Stimulated activated CD4-positive, alpha-beta T cell treated with anti-CD3 and anti-CD28 coated beads, TNF-alpha, amount 100 ng/mL, for 1 hour (primary cell): ENCODE measurements around the gene PRELID1.
A peak's percentile ranks its signal among the peaks of the same experiment; 100 is the strongest.
"Not testable (repeated sequence)": the region's sequence is repeated elsewhere in the genome, so short reads cannot be mapped to it uniquely, and the experiment has no call there.

Experiments
- DNase-seq, 3 donors: peaks; one replicate each; pipeline ENCODE4 v3.0.0-alpha.2; 2020; ENCODE audit warnings: low read depth in 3 of 3, low spot score in 1 of 3

Gene PRELID1, protein sequence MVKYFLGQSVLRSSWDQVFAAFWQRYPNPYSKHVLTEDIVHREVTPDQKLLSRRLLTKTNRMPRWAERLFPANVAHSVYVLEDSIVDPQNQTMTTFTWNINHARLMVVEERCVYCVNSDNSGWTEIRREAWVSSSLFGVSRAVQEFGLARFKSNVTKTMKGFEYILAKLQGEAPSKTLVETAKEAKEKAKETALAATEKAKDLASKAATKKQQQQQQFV

DNA sequence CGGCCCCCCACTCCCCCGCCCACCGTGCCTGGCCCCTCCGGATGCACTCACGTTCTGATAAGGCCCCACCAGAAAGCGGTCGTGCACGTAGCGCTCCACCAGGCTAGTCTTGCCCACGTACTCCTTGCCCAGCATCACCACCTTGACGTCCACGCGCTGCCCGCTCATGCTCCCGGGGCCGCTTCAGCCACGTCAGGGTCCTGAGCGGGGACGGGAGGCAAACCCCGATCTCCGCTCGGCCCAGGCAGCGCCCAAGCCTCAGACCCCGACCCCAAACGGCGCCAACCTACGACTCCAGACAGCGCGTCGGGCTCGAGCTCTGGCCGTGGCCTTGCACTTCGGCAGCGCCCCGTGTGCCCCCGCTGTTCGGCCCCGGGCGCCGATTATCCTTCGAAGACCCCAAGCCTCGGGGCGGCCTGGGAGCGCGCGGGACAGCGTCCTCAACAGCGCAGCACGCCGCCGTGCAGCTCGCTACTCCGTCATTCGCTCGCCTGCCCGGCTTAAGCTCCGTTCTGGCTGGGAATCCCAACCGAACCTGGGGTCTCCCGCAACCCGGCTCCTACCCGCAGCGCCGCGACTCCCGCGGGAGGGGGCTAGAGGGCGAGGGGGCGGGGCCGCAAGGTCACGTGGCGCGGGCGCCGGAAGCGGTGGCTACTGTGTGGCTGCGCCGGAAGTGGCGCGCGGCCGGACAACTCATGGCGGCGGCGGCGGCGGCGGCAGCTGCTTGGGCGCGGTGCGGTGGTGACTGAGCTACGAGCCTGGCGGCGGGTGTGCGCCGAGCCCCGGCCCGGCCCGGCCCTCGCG lies at the start of gene PRELID1, which contains the start of gene RAB24:
PRELID1 (plus strand) TSS at position 679 of the 804 bp plus-strand sequence. CDS start 187 bp downstream, outside the sequence.
RAB24 (minus strand) TSS at position 599 of the 804 bp plus-strand sequence; CDS start at position 168, 431 bp downstream.
- peak; percentile 63 to 87 (median 76) for DNase-seq

DNA sequence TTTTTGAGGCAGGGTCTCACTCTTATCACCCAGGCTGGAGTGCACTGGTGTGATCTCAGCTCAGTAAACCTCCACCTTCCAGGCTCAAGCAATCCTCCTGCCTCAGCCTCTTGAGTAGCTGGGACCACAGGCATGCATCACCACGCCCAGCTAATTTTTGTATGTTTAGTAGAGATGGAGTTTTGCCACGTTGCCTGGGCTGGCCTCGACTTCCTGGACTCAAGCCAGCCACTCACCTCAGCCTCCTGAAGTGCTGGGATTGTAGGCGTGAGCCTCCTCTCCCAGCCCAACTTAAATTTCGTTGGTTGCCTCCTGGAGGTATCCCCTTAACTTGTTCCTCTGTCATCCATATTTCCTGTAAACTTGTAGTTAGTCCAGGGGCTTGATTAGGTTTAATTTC lies 47.3 kb upstream of the PRELID1 start:
- DNase-seq, result no peak

DNA sequence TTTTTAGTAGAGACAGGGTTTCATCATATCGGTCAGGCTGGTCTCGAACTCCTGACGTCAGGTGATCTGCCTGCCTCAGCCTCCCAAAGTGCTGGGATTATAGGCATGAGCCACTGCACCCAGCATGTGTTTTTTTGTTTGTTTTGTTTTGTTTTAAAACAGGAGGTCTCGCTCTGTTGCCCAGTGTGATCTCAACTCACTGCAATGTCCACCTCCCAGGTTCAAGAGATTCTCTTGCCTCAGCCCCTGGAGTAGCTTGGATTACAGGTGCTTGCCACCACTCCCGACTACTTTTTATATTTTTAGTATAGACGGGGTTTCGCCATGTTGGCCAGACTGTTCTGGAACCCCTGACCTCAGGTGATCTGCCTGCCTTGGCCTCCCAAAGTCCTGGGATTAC lies 44.9 kb upstream of the PRELID1 start:
- DNase-seq, result not testable (repeated sequence)

DNA sequence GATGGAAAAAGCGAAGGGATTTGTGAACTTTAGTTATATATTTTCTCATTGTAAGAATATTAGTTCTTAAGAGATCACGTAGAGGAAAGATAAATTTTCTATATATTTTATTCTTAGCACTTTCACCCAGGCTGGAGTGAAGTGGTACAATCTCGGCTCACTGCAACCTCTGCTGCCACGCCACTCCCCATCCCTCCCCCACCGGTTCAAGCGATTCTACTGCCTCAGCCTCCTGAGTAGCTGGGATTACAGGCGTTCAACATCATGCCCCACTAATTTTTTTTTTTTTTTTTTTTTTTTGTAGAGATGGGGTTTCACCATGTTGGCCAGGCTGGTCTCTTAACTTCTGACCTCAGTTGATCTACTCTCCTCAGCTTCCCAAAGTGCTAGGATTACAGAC lies 42.6 kb upstream of the PRELID1 start:
- no peak for DNase-seq

DNA sequence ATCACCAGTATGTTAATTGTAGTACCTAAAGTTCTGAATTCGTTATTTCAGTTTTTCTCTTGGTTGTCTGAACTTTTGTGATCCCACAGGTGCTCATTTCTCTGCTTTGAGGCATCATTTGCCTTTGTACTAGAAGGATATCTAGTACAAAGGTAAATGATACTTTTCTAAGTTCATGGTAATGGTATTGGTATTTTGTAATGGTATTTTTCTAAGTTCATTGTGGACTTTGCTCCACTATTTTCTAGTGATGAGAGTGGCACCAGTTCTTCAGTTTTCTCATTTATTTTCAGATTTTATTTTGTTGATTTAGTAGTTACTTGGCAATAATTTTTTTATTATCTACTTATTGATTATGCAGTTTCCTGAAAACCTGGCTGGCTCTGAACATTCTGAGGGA lies 42.1 kb upstream of the PRELID1 start:
- DNase-seq, result no peak

DNA sequence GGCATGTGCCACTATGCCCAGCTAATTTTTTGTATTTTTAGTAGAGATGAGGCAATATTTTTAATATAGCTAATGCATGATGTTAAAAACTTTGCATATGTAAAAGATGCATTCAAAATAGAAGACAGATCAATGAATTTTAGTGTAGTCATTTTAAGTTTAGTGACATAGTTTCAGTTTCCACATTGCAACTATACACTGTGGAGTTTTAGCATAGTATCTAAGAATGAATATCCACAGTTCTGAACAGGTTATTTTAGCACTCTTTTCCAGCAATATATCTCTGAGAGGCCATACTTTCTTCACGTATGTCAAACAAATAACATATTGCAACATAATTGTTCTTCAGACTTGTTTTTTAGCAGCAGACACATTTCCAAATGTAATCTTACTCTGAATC lies 39.4 kb upstream of the PRELID1 start:
- DNase-seq, result no peak

DNA sequence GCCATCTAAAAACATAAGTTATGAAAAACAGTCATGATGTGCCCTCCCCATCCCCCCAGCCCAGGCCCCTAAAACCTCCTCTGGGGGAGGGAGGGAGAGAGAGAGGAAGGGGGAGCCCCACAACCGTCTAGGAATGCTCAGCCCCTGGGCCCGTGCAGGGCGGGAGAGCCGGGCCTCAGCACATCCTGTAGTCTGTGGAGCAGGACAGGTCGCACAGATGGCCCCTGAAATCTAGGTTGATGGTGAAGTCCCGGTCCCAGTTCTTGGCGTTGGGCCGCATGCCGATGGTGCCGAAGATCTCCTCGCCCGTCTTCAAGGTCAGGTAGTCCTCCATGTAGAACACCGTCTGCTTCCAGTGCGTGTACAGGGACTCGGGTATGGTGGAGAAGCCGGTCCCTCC lies 38.2 kb upstream of the PRELID1 start:
- DNase-seq, result no peak

DNA sequence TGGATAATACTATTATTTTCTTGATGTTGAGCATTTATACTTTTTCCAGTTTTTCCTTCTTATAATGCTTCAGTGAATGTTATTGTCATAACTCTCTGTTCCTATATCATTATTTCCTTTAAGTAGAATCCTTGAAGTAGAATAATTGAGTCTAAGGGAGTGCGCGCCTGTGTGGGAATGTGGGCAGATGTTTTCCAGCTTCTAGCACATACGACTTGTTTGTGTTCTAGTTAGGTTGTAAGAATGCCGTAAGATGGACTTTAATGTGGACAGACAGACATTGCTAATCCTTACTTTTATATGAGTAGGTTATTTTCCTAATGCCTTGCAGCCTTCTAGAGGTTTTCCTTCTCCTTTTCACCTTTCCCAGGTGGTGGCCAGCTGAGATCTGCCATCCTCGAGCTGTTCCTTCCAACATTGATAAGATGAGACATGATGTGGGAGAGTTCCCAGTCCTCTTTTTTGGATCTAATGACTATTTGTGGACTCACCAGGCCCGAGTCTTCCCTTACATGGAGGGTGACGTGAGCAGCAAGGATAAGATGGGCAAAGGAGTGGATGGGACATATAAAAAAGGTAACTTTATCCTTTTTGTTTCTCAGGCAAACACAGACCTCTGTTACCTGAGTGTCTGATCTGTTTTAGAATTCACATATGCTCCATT lies 34.2 kb upstream of the PRELID1 start:
- no peak for DNase-seq

DNA sequence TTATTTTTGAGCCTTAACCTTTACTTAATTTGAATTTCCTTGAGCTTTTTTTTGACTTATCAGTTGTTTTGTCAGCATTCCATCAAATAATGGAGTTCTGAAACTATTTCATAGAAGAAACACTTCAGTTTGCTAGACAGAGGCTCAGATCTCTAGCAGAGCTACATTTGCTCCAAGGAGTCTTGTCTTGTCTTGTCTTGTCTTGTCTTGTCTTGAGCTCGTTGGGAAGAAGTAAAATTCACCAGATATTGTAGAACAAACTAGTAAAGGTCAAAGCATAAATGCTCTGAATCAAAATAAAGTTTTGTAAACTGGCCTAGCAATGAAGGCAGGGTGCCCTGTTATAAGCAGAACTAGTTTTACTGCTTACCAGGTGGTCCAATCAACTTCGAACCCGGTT lies 33.6 kb upstream of the PRELID1 start:
- DNase-seq, result no peak

DNA sequence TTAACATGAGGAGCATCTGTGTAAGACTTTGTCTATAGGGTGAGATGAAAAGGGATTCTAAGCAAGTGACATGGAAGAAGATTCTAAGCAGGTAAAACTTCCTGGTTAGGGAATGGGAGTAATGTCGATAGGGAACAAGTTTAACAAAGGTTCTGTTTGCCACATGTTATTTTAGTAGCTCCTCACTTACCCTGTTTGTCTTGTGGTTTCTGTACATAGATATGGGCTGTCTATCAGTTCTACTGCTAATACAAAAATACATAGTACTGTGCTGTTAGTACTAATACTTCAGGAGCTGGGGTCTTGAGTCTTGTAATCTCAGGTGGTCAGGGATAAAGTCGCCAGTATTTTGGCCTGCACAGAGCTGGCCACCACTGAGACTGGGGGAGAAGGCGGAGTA lies 32.9 kb upstream of the PRELID1 start:
- no peak for DNase-seq

DNA sequence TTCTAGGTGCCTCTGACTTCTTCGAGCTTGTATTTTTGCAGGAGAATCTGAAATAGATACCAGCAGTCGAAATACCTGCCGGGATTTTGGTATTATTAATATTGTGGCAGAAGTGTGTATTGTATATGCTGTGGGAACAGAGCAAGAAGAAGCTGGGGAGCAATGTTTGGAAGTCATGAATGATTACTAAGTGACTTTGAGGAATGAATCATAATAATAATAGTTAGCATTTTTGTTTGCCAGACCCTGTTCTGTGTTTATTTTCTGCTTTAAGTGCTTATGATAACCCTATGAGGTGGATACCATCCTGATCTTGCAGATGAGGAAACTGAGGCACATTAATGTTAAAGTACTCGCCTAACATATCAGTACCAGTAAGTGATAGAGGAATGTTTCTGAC lies 32.5 kb upstream of the PRELID1 start:
- DNase-seq, result no peak

DNA sequence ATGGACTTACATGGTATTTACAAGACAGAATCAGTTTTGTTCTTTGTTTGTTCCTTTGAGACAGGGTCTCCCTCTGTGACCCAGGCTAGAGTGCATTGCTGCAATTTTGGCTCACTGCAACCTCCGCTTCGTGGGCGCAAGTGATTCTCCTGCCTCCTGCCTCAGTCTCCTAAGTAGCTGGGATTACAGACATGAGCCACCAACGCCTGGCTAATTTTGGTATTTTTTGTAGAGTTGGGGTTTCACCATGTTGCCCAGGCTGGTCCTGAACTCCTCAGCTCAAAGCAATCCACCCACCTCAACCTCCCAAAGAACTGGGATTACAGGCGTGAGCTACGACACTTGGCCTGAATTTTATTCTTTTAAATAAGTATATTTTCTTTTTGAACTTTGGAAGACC lies 27.7 kb upstream of the PRELID1 start:
- DNase-seq, result no peak

DNA sequence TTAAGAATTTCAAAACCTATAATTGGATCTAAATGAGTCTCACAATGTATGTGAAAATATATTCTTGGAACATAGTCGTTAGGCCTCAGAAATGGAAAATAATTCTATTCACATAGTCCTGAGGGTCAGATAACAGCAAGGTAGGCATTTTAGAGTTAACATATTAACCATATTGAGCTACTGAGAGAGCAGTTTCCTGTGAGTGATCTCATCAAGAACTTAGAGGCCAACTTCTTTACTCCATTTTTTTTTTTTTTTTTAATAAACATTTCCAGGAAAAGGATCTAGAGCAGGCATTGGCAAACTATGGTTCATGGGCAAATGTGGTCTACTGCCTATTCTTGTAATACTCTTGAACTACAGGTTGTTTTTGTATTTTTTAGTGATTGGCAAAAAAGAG lies 26.7 kb upstream of the PRELID1 start:
- no peak for DNase-seq

DNA sequence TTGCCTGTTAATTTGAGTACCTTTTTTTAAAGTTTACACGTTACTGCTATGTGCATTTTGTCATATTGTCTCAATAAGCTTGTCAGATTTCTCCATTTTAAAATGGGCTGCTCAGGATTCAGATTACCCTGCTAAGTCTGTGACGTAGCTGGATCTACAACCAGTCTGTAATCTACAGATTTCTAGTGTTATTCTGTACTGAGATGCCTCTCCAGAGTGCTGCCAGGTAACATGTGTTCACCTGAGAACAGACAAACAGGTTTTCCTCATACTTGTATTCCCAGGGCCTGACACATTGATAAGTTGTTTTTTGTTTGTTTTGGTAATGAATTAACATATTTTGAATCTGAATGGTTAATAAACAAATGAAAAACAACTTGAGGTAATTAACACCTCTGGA lies 15.4 kb upstream of the PRELID1 start:
- no peak for DNase-seq

DNA sequence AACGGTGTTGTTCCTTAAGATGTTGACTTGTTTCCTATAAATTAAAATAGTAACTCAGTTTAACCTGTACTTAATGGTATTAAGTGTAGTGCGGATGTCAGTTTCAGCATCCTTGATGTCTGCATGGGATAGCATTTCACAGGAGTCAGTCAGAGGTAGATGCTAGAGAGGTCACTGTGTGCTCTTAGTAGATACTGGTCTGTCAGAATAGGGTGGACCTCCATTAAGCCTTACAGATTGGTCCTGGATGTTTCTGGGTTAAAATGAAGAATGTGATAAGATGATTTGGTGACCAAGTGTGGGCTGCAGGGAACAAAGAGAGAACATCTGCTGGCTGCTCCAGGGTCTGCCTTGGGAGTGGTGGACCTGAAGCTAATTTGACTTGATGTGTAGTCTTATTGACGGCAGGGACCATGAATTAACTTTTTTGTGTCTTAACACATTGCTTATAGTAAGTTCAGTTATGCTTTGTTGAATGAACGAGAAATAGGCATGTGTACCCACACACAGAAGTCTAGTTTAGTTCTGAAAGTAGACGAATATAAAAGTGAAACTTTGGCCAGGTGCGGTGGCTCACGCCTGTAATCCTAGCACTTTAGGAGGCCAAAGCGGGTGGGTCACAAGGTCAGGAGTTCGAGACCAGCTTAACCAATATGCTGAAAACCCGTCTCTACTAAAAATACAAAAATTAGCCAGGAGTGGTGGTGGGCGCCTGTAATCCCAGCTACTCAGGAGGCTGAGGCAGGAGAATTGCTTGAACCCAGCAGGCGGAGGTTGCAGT lies 12.6 kb upstream of the PRELID1 start:
- no peak for DNase-seq

DNA sequence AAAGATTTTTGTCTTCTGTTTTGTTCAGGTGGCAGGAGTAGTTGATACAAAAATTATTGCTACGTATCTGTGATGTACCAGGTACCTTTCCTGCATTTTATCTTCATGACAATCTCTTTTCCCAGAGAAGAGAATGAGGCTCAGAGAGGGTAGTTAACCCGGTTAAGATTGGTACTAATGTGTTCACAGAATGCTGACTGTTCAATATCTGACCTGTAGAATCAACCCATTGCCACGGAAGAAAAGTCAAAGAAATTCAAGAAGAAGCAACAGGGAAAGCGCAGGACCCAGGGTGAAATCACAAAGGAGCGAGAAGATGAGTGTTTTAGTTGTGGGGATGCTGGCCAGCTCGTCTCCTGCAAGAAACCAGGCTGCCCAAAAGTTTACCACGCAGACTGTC lies 11.9 kb upstream of the PRELID1 start:
- DNase-seq, result no peak

DNA sequence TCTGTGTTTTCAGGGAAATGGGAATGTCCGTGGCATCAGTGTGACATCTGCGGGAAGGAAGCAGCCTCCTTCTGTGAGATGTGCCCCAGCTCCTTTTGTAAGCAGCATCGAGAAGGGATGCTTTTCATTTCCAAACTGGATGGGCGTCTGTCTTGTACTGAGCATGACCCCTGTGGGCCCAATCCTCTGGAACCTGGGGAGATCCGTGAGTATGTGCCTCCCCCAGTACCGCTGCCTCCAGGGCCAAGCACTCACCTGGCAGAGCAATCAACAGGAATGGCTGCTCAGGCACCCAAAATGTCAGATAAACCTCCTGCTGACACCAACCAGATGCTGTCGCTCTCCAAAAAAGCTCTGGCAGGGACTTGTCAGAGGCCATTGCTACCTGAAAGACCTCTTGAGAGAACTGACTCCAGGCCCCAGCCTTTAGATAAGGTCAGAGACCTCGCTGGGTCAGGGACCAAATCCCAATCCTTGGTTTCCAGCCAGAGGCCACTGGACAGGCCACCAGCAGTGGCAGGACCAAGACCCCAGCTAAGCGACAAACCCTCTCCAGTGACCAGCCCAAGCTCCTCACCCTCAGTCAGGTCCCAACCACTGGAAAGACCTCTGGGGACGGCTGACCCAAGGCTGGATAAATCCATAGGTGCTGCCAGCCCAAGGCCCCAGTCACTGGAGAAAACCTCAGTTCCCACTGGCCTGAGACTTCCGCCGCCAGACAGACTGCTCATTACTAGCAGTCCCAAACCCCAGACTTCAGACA lies 9.6 kb upstream of the PRELID1 start:
- DNase-seq, result no peak

DNA sequence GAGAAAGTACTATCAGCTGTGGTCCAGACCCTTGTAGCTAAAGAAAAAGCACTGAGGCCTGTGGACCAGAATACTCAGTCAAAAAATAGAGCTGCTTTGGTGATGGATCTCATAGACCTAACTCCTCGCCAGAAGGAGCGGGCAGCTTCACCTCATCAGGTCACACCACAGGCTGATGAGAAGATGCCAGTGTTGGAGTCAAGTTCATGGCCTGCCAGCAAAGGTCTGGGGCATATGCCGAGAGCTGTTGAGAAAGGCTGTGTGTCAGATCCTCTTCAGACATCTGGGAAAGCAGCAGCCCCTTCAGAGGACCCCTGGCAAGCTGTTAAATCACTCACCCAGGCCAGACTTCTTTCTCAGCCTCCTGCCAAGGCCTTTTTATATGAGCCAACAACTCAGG lies 9.0 kb upstream of the PRELID1 start:
- no peak for DNase-seq

DNA sequence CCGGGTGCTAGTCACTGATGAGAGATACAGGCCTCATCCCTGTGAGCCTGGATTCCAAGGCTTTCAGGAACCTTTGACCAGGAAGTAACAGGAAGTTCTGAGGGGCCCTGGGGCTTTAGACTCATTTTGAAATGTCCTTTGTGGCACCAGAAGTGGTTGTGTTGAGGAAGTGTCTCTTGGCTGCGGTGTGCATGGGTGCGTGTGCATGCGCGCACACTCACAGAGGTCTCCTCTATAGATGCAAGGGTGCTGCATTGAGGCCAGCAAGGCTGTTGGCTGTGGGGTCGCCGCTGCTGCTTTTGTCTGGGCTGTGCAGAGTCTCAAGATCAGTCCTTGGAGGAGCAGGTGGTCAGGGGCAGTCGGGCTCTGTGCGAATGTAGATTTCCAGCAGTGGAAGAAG lies 7.7 kb upstream of the PRELID1 start:
- DNase-seq, result no peak

DNA sequence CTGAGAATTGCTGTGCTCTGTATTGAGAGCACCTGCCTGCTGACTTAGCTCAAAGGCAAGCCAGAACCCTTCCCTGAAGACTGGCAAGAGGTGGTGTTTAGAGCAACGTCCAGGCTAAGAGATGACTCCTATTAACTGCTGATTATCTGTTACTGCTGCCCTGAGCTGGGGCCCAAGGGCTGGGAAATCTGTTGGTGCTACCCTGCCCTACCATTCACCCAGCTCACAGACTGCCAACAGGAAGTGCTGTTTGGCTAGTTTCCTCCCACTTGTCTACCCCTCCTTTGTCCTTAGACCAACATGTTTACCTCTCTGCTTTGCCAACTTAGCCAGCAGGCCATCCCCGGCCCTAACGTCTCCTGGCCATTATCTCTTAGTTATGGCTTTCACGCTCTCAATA lies 7.0 kb upstream of the PRELID1 start:
- no peak for DNase-seq

DNA sequence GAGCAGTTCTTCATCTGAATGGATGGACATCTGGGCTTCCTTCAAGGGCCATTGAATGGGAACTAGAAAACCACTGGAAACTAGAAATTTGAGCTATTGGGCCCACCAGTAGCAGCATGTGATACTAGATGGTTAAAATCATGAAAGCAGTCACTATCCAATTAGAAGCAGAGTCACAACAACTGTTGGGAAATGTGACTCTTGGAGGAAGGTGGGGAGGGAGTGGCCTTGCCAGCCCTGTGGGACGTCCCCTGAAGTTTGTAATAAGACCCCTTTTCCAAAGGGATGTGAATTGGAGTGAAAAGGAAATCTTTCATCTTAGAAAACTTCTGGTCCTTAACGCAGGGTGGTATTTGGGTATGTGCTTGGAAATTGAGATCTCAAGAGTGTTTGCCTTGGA lies 5.7 kb upstream of the PRELID1 start:
- DNase-seq, result no peak
